Trophoblast cell (in vitro differentiated cells and primary cell): Measurements from ENCODE around the gene FSTL4.
"Not testable (repeated sequence)": the region's sequence is repeated elsewhere in the genome, so short reads cannot be mapped to it uniquely, and the experiment has no call there.

ENCODE experiments used
- DNase-seq, 2 donors: peaks; one replicate each; pipeline ENCODE4 v3.0.0-alpha.2; 2016
- H2AFZ ChIP-seq: 2 replicates; pipeline ENCODE4 v1.6.1; 2013; ENCODE audit warnings: low read length, moderate library complexity, mild to moderate bottlenecking; ENCODE audit not compliant: insufficient read depth, poor library complexity
- H2AK5ac ChIP-seq: 2 replicates; pipeline ENCODE4 v1.6.1; 2013; ENCODE audit warnings: mild to moderate bottlenecking, low read length
- H2BK120ac ChIP-seq: 2 replicates; pipeline ENCODE4 v1.6.1; 2013; ENCODE audit warnings: low read length, mild to moderate bottlenecking, moderate library complexity; ENCODE audit not compliant: insufficient read depth, poor library complexity
- H2BK12ac ChIP-seq: 2 replicates; pipeline ENCODE4 v1.6.1; 2013; ENCODE audit warnings: mild to moderate bottlenecking, low read length, moderate library complexity
- H2BK5ac ChIP-seq: 2 replicates; pipeline ENCODE4 v1.6.1; 2013; ENCODE audit warnings: low read length, low read depth, moderate library complexity, mild to moderate bottlenecking; ENCODE audit not compliant: poor library complexity
- H3K14ac ChIP-seq: 2 replicates; pipeline ENCODE4 v1.6.1; 2013; ENCODE audit warnings: mild to moderate bottlenecking, low read length
- H3K18ac ChIP-seq: 2 replicates; pipeline ENCODE4 v1.6.1; 2013; ENCODE audit warnings: mild to moderate bottlenecking, low read length
- H3K23ac ChIP-seq: 2 replicates; pipeline ENCODE4 v1.6.1; 2013; ENCODE audit warnings: low read length
- H3K27ac ChIP-seq: 2 replicates; pipeline ENCODE4 v1.5.1; 2013; ENCODE audit warnings: low read depth, mild to moderate bottlenecking, inconsistent platforms, low read length, moderate library complexity
- H3K27me3 ChIP-seq: 2 replicates; pipeline ENCODE4 v1.6.1; 2013; ENCODE audit warnings: inconsistent platforms, mild to moderate bottlenecking, low read length, moderate library complexity; ENCODE audit not compliant: insufficient read depth
- H3K36me3 ChIP-seq, 2 experiments: 1 replicate in 1 of 2; 2 replicates in 1 of 2; pipeline ENCODE4 v1.6.1; 2013; ENCODE audit warnings: low read length in 2 of 2, mild to moderate bottlenecking in 2 of 2, moderate library complexity in 1 of 2; ENCODE audit not compliant: insufficient read depth in 2 of 2, control insufficient read depth in 1 of 2
- H3K4ac ChIP-seq: 2 replicates; pipeline ENCODE4 v1.6.1; 2013; ENCODE audit warnings: low read depth, mild to moderate bottlenecking, low read length, moderate library complexity
- H3K4me1 ChIP-seq, 2 experiments: 1 replicate in 1 of 2; 2 replicates in 1 of 2; pipeline ENCODE4 v1.6.1; 2013; ENCODE audit warnings: low read length in 2 of 2, mild to moderate bottlenecking in 2 of 2, moderate library complexity in 1 of 2; ENCODE audit not compliant: insufficient read depth in 2 of 2, control insufficient read depth in 1 of 2
- H3K4me2 ChIP-seq: 2 replicates; pipeline ENCODE4 v1.6.1; 2013; ENCODE audit warnings: inconsistent platforms, mild to moderate bottlenecking, low read length, moderate library complexity
- H3K4me3 ChIP-seq: 2 replicates; pipeline ENCODE4 v1.5.1; 2013; ENCODE audit warnings: mild to moderate bottlenecking, low read depth, low read length, inconsistent platforms
- H3K79me1 ChIP-seq: one replicate; pipeline ENCODE4 v1.6.1; 2013; ENCODE audit warnings: low read length
- H3K79me2 ChIP-seq: 2 replicates; pipeline ENCODE4 v1.6.1; 2013; ENCODE audit warnings: low read length, mild to moderate bottlenecking; ENCODE audit not compliant: control insufficient read depth, insufficient read depth, poor library complexity
- H3K9ac ChIP-seq: 2 replicates; pipeline ENCODE4 v1.6.1; 2013; ENCODE audit warnings: mild to moderate bottlenecking, low read length
- H3K9me3 ChIP-seq: 2 replicates; pipeline ENCODE4 v1.6.1; 2013; ENCODE audit warnings: low read depth, mild to moderate bottlenecking, control low read depth, inconsistent platforms, low read length; ENCODE audit not compliant: insufficient read depth
- H4K12ac ChIP-seq: 2 replicates; pipeline ENCODE4 v1.6.1; 2013; ENCODE audit warnings: low read depth, mild to moderate bottlenecking, low read length, moderate library complexity
- H4K8ac ChIP-seq: 2 replicates; pipeline ENCODE4 v1.6.1; 2013; ENCODE audit warnings: low read depth, mild to moderate bottlenecking, low read length, moderate library complexity
- H4K91ac ChIP-seq: one replicate; pipeline ENCODE4 v1.6.1; 2013; ENCODE audit warnings: low read depth, mild to moderate bottlenecking, low read length, moderate library complexity
- WGBS: extraction: QIAGEN DNeasy Blood & Tissue Kit; methylation state at CpG from one replicate; pipeline ENCODE4 v1.1.7; 2013; ENCODE audit warnings: missing lambda C conversion rate; ENCODE audit not compliant: insufficient read length, insufficient coverage; ENCODE audit errors: extremely low coverage; 5-methylcytosine and 5-hydroxymethylcytosine counted together

Gene FSTL4

DNA sequence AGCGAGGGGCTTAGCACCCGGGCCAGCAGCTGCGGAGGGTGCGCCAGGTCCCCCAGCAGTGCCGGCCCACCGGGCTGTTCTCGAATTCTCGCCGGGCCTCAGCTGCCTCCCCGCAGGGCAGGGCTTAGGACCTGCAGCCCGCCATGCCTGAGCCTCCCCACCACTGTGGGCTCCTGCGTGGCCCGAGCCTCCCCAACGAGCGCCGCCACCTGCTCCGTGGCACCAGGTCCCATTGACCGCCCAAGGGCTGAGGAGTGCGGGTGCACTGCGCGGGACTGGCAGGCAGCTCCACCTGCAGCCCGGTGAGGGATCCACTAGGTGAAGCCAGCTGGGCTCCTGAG, 217.9 kb downstream of the FSTL4 start:
- H4K8ac ChIP-seq, H3K14ac ChIP-seq, H4K12ac ChIP-seq, H3K79me2 ChIP-seq, H3K27ac ChIP-seq, H3K4me3 ChIP-seq, H2AFZ ChIP-seq, H2BK5ac ChIP-seq, H2BK12ac ChIP-seq, H3K9ac ChIP-seq, H4K91ac ChIP-seq, H3K18ac ChIP-seq, H2AK5ac ChIP-seq, H3K23ac ChIP-seq, H3K4ac ChIP-seq, H3K4me2 ChIP-seq, H3K4me1 ChIP-seq, H2BK120ac ChIP-seq, H3K9me3 ChIP-seq, H3K79me1 ChIP-seq, H3K36me3 ChIP-seq, H3K27me3 ChIP-seq, DNase-seq: not testable (repeated sequence)
- WGBS = no CpG with 5 or more reads among the region's 22 CpGs

DNA sequence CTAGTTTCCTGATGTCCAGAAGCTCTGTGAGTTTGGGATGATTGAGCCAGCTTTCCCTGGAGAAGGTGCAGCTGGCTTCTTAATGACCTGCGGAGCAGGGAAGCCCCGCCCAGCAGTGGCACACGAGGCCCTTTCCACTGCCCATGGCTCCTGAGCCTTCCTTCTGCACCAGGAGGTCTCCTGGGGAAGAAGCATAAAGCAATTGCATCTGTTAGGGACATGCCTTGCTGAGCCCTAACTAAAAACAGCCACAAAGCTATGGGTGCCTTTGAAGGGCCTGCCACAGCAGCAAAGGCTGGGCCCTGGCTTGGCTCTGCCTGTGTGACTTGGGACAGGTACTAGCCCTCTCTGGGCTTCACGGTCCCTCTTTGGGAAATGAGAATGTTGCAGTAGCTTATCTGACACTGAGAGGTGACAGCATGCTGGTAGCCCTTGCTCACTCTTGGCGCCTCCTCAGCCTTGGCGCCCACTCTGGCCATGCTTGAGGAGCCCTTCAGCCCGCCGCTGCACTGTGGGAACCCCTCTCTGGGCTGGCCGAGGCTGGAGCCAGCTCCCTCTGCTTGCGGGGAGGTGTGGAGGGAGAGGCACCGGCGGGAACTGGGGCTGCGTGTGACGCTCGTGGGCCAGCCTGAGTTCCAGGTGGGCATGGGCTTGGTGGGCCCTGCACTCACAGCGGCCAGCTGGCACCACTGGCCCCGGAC, 218.4 kb downstream of the FSTL4 start:
- Histone ChIP-seq H4K12ac (no peak overlapping the region), H3K36me3 (no peaks in the 10 kb centered on the region), H2AFZ (no peak overlapping the region), H4K8ac (no peak overlapping the region), H3K79me1 (no peaks in the 10 kb centered on the region), H2BK12ac (no peak overlapping the region), H3K4me2 (no peak overlapping the region), H3K23ac (no peak overlapping the region), H3K4ac (no peak overlapping the region), H3K27ac (no peak overlapping the region), H2BK120ac (no peak overlapping the region), H3K14ac (no peak overlapping the region), H3K27me3 (no peaks in the 10 kb centered on the region), H3K18ac (no peak overlapping the region), H4K91ac (no peak overlapping the region), H2AK5ac (no peak overlapping the region), H3K79me2 (no peaks in the 10 kb centered on the region), H3K4me3 (no peak overlapping the region), H2BK5ac (no peak overlapping the region), H3K4me1 (peaks cover 0 to 3% of the 10 kb centered on the region in 2 experiments), H3K9ac (no peak overlapping the region), H3K9me3 (peaks cover 2% of the 10 kb centered on the region)
- no CpG with 5 or more reads among the region's 17 CpGs for WGBS
- DNase-seq = no peak

DNA sequence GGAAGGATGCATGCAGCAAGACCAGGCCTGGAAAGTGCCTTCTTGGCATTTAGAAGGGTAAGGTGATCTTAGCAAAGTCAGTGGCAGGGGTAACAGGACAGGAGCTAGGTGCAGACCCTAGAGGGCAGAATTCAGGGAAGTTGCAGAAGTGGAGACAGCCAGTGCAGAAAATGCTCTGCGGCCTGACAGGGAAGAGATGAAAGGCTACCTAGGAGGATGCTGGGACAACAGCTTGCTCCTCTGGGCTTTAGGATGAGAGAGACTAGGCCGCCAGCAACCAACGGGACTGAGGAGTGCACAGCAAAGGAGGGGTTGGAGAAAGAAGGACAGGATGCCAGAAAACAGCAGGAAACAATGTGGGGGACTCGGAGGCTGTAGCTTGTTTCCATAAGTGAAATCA, 219.9 kb downstream of the FSTL4 start:
- no peak overlapping the region for H2AK5ac ChIP-seq
- no peaks in the 10 kb centered on the region for H3K79me1 ChIP-seq
- peaks cover 2% of the 10 kb centered on the region for H3K9me3 ChIP-seq
- no peak overlapping the region for H3K4ac ChIP-seq
- no peak overlapping the region for H3K9ac ChIP-seq
- H3K27ac ChIP-seq = no peak overlapping the region
- H2BK5ac ChIP-seq = no peak overlapping the region
- H3K23ac ChIP-seq = no peak overlapping the region
- H4K8ac ChIP-seq = no peak overlapping the region
- no peak overlapping the region for H2AFZ ChIP-seq
- H3K36me3 ChIP-seq = no peaks in the 10 kb centered on the region
- H3K14ac ChIP-seq = no peak overlapping the region
- H2BK12ac ChIP-seq = no peak overlapping the region
- peaks cover 0 to 3% of the 10 kb centered on the region in 2 experiments for H3K4me1 ChIP-seq
- no CpG with 5 or more reads among the region's 4 CpGs for WGBS
- H3K4me3 ChIP-seq = no peak overlapping the region
- H2BK120ac ChIP-seq = no peak overlapping the region
- H4K91ac ChIP-seq = no peak overlapping the region
- DNase-seq = no peak
- no peak overlapping the region for H3K4me2 ChIP-seq
- no peak overlapping the region for H4K12ac ChIP-seq
- H3K79me2 ChIP-seq = no peaks in the 10 kb centered on the region
- no peak overlapping the region for H3K18ac ChIP-seq
- H3K27me3 ChIP-seq = no peaks in the 10 kb centered on the region

DNA sequence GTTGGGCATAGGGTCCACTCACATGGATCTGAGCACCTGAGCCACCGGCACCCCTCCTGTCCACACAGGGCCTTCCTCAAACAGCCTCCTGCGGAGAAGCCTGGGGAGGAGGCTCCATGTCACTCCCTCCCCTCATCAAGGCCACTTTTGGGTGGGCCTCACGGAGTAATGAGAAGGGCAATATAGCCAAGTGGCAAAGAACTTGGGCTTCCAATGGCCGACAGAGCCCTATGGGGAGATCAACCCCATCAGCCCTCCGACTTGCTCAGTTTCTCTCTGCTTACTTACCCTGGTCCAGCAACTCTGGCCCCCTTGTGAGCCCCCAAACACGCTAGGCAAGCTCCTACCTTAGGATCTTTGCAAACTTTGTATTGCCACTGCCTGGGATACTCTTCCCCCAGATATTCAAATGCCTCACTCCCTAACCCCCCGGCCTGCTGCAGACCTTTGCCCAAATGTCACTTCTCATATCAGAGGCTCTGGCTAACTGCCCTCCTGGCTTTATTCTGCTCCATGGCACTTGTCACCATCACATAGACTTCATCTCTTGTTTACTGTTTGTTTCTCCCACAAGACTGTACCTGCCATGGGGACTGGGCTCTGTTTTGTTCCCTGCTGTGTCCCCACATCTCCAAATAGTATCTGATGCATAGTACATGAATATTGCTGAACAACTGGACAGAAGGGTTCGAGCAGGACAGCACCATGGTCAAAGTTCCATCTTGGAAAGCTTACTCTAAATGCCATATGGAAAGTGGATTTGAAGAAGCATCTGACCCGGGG, 220.8 kb downstream of the FSTL4 start:
- Histone ChIP-seq H3K4ac (no peak overlapping the region), H4K91ac (no peak overlapping the region), H3K23ac (no peak overlapping the region), H2BK5ac (no peak overlapping the region), H3K4me1 (peaks cover 0 to 3% of the 10 kb centered on the region in 2 experiments), H4K8ac (no peak overlapping the region), H3K18ac (no peak overlapping the region), H2AFZ (no peak overlapping the region), H3K36me3 (no peaks in the 10 kb centered on the region), H4K12ac (no peak overlapping the region), H3K4me2 (no peak overlapping the region), H3K79me2 (no peaks in the 10 kb centered on the region), H3K4me3 (no peak overlapping the region), H2AK5ac (no peak overlapping the region), H2BK12ac (no peak overlapping the region), H3K9ac (no peak overlapping the region), H2BK120ac (no peak overlapping the region), H3K14ac (no peak overlapping the region), H3K79me1 (no peaks in the 10 kb centered on the region), H3K9me3 (peaks cover 2% of the 10 kb centered on the region), H3K27ac (no peak overlapping the region), H3K27me3 (no peaks in the 10 kb centered on the region)
- DNase-seq = no peak
- no CpG with 5 or more reads among the region's 9 CpGs for WGBS
